ENCODE results near the gene VEPH1. TPM values are rescaled to one million over a fixed set of nuclear protein-coding genes. Genes with fewer than 3 reads are reported as not detected.

Gene VEPH1
- total RNA-seq, 1 donor from 2014 or later, result 9.5 TPM

DNA sequence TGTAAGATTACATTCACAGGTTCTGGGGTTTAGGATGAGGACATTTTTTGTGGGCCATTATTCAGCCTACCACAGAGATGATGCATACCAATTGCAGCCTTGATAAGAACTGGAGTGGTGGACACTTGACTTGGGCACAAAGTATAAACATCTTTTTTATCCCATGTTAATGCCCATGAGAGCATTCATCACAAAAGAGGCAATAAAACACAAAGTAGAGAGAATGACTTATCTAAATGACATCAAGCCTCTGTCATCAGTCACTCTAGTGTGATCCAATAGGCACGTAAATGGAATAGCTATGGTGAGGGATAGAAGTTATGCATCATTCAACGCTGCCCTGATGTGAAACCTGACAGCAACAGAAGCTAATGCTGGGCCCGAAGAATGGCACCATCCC lies 25.8 kb downstream of the VEPH1 start:
- no peak for DNase-seq (ENCODE audit: low read depth in 2 of 2)

DNA sequence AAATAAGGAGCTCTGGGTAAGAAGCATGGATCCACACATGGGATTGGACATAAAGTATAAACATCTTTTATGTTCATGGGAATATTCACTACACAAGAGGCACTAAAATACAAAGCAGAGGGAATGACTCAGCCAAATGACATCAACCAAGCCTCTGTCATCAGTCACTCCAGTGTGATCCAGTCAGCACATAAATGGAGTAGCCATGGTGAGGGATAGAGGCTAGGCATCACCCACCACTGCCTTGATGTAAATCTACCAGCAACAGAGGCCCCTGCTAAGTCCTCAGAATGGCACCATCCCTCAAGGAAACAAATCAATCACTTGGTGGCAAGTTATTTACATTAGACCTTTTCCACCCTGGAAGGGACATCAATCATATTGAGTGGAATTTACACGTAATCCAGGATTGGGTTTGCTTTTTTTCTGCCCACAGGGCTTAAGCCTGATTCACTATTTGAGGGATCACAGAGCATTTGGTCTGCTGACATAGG lies 27.2 kb downstream of the VEPH1 start:
- peak; percentile 20 to 79 for DNase-seq (ENCODE audit: low read depth in 2 of 2)

DNA sequence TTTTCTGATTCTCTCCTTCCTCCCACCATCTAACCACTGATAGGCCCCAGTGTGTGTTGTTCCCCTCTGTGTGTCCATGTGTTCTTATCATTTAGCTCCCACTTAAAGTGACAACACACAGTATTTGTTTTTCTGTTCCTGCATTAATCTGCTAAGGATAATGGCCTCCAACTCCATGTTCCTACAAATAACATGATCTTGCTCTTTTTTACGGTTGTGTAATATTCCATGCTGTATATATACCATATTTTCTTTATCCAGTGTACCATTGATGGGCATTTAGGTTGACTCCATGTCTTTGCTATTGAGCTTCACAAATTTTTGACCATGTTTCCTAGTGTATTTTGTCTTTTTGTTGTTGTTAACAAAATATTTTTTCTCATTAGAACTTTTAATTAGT lies 30.6 kb downstream of the VEPH1 start:
- no peak for DNase-seq (ENCODE audit: low read depth in 2 of 2)

DNA sequence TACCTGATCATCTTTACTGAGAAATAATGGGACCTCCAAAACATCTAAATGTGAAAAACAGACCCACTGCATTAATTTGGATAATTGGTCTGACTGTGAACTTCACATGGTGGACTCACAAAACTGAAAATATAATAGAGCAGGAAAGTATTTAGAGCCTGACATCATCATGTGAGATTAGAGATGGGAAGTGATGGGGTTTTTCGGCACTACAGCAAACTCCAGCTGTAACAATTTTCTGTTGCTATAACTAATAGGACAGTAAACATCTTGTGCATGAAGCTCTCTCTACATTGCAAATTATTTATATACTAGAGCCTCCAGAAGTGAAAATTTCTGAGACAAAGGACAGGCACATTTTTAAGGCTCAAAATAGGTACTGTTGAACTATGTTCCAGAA lies 32.2 kb downstream of the VEPH1 start:
- DNase-seq (ENCODE audit: low read depth in 2 of 2), result peak in 1 of 2 donors; percentile 24

DNA sequence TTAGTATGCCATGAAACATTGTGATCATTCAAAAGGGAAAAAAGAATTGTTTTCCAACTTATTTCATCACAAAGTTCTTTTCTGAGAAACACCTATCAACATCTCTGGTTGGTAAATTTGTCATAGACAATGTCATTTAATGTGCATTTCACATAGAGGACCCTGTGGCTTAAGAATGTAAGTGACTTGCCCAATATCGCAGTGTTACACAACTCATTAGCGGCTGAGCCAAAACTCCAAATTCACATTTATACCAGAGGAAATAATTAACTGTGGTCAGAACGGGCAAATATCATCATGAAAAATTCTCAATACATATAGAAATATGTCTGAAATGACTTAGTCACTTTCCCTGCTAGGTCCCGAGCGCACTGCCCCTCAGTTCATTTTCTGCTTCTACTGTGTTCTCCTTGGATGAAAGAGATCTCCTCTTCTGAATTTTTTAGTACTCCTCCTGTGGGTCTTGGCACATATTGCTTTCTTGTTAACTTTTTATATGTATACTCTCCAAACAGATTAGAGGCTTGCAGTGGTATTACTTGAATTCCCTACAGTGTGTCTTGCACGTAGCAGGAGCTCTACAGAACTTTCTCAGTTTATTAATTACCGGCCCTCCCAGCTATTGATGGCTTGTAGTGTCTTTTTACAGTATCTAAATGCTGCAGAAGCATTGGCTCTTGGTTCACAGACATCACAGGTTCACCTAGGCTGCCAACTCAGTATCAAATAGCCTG lies 33.5 kb downstream of the VEPH1 start:
- no peak for DNase-seq (ENCODE audit: low read depth in 2 of 2)

DNA sequence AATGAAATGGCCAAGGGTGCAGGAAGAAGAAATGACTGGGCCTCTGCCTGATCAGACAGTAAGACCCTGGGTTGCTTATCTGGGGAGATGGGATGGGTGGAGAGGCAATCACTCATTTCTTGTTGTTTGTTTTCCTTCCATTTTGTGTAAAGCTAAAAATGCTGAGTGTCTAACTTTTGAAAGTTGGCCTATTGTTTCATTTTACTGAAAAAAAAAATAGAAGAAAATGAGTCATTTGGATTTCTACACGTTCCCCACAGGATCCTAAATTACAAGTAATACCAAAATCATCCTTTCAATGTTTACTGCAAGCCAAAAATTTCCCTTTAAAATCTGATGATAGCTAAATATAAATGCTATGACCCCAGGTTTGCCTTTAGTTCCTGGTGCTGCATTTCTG lies 36.0 kb downstream of the VEPH1 start:
- peak; percentile 30 to 40 for DNase-seq (ENCODE audit: low read depth in 2 of 2)

DNA sequence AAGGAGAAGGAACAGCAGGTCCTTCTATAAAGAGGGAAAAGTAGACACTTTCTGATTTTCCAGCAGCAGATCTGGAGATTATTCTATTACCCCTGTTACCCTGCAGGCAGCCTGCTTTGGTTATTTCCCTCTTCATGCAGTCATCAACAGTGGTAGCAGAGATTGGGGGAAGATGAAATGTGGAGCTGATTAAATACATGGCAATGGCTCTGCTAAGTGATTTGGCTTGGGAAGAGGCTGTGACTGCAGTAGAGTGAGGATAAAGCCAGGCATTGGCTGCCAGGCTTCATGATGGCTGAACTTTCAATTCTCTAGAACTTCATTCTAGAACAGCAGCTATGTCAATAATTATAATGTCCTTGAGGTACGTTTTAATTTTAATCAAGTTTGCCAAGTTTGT lies 37.5 kb downstream of the VEPH1 start:
- no peak for DNase-seq (ENCODE audit: low read depth in 2 of 2)

DNA sequence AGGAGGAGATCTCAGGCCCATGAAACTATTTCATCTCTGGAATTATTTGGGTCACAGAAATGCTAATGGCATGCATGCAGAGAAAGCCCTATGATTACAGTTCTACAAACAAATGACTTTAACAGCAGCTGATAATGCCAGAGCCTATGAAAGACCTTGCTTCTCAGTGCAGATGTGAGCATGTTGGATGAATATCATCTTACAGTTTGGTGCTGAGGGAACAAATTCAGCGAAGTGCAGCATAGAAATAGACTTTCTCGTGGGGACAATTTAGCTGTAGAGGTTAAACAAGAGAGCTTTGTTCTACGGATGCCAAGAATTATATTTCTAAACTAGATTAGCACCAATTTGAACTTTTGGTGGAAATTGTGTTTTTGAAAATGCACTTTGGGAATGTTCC lies 38.9 kb downstream of the VEPH1 start:
- no peak for DNase-seq (ENCODE audit: low read depth in 2 of 2)

DNA sequence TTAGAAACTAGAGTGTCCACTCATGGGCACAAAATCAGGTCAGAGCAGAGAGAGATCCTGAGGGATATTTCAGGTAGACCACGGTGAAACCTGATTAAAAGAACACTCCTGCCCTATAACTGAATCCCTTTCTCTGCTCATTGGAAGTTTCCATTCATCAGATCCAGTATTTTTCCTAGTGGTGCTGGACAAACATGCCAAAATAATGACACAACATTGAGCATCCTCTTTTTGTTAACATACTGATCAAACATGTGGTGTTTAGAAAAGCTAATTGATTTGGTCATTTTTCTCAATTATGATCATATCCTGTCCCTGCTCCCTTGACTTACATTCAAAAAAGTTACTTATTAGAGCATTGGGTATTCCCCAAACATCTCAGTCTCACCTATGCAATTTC lies 39.4 kb downstream of the VEPH1 start:
- peak in 1 of 2 donors; percentile 48 for DNase-seq (ENCODE audit: low read depth in 2 of 2)

DNA sequence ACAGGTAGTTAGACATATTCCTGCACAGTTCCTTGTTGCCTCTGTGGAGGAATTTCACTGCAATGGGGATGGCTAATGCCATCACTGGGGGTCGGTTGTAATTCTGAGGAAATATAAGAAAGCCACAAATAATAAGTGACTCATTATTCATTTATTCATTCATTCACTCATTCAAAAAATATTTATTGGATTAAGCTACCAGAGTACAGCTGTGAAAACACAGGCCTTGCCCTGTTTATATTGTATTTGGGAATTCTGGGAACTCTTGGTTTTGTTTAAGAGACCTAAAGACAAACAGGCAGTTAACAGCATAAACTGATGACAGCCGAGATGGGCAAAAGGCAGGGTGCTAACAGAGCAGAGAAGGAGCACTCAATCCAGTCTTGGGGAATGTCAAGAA lies 43.0 kb downstream of the VEPH1 start:
- DNase-seq (ENCODE audit: low read depth in 2 of 2), result peak in 1 of 2 donors; percentile 37

DNA sequence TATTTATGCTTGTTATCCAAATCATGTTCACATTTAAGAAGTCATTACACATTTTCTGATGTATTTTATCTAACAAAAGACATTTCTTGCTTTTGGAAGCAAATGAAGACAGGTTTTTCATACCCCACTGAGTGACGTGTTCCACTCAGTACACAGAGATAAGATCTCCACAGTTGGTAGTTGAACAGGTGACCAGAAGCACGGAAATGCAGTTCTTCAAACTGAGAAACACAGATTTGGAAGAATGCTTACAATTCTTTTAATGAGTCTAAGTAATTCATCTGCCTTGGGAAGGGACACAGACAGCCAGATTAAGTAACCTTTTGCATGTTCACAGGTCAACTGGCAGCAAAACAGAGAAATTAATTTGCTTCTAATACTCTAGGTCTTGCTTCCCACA lies 43.5 kb downstream of the VEPH1 start:
- no peak for DNase-seq (ENCODE audit: low read depth in 2 of 2)

DNA sequence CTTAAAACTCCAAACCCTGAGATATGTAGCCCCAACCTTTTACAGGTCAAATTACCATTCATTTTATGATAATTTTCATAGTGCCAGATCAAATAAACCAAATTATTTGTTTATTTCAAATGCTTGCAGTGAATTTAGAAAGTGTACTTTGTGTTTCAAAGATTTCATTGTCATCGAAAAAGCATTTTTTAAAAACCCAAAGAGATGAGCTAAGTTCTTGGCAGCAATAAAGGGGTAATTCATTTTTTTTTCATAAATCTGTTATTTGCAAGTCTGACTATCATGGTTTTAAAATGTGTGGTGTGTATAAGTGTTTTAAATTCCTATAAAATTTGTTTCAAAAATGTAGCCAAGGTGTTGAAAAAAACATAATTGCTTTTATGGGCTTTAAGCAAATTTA lies 49.4 kb downstream of the VEPH1 start:
- no peak for DNase-seq (ENCODE audit: low read depth in 2 of 2)

DNA sequence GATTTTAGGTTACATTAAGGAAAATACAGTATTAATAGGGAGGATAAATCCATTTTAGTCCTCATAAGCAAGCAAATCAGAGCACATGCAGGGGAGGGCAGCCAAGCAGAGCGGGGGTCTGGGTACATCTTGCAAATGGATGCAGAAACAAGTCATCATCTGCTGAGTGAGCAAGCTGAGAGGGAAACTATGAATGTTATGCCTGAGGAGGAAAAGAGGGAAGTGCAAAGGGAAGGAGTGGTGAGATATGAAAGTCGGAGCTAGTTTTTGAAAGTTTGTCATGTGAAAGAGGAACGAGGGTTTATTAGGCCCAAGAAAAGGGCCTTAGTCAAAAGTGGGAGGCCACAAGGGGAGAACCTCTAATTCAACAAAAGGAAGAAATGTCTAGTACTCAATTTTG lies 51.1 kb downstream of the VEPH1 start:
- no peak for DNase-seq (ENCODE audit: low read depth in 2 of 2)

DNA sequence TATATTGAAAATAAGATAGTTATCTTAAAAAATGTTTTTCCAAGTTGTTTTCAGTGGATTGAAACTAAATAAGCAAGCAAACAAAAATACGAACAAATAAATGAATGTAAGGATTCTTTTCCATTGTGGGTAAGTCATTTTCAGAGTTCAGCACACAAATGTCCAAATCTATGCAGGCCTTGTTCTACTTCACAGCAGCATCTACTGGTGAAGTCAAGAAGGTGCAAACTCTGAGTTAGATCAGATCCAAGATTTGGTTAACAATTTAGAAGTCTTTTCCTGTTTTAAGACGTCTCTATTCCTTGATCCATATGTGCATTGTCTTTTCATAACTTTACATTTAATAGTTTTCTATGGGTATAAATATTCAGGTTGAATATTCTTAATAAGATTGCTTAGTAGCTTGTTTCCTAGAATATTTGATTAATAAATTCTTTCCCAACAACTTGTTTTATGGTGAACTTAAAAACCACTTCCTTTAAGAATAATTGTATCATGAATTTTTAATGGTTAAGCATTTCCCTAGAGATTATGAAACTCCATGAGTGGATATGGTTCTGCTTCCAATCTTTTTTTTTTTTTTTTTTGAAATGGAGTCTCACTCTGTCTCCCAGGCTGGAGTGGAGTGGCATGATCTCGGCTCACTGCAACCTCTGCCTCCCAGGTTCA lies 56.1 kb downstream of the VEPH1 start:
- DNase-seq (ENCODE audit: low read depth in 2 of 2), result peak; percentile 70 to 72

DNA sequence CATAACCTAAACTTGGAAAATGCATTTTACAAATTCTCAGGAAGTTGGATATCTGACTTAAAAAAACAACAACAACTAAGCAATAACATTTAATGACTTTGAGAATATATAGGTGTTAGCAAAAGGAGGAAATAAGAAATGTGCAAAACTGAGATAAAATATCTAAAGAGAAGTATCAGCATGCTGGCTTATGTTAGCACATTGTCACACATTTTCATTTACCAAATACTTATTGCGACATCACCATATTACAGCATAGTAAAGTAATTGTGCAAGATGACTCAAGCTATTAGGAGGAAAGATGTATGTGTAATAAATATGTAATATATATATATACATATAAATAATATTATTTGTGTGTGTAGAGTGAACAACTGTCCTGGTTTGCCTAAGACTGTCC lies 57.4 kb downstream of the VEPH1 start:
- DNase-seq (ENCODE audit: low read depth in 2 of 2), result peak in 1 of 2 donors; percentile 22

DNA sequence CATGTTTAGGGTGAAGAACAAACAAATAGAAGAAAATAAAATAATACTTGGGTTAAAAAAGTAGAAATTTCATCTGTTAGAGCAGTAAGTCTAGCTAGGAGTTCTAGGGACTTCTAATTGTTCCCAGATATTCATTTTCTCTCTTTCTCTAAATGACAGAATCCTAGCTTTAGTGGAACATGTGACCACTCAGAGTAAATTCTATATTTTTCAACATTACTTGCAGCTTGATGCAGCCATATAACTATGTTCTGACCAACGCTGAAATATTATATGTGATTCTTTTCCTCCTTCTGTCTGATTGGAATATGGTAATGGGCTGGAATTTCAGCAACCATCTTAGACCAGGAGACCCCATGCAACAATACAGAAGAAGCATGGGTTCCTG lies 58.4 kb downstream of the VEPH1 start:
- peak in 1 of 2 donors; percentile 12 for DNase-seq (ENCODE audit: low read depth in 2 of 2)

DNA sequence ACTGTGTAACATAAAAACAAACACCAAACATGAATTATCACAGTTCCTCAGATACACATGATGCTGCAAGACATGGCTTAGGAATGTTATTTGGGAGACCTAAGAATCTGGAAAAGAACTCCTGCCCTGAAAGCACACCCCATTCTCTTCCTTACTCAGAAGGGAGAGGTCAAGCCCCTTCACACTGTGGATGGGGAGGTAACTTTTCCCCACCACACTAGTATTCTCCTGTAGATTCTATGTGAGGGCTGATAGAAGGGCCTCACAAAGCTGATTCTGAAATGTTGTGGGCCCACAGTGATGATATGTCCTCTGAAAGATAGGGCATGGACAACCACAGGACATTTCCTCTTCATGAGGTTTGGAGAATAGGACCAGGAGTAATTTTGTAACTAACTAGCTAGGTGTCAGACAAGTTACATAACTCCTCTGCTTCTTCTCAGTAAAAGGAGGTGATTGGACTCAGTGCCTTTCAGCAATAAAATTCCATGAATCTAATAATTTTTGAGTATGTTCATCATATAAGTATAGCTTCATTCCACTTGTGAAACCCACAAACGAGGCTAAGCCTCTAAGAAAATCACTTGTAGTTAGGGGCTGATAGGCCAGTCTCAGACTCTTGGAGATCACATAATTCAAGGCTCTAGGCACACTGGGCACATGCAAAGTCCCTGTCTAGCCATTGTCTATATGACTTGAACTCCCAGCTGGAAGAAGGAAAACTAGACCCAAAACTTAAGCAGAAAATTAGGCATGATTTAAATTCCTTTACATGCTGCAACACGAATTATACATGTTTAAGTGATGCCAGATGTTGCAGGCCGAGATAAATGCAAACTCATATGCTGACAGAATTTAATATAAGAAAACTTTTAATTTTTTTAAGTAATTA lies 59.1 kb downstream of the VEPH1 start:
- DNase-seq (ENCODE audit: low read depth in 2 of 2), result peak in 1 of 2 donors; percentile 55

DNA sequence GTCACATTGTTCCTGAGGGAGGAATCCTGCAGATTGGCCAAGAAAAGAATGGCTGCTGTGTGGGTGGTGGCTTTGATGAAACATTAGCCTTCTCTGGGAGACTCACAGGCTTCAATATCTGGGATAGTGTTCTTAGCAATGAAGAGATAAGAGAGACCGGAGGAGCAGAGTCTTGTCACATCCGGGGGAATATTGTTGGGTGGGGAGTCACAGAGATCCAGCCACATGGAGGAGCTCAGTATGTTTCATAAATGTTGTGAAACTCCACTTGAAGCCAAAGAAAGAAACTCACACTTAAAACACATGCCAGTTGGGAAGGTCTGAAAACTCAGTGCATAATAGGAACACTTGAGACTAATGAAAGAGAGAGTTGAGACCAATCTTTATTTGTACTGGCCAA lies 60.5 kb downstream of the VEPH1 start:
- DNase-seq (ENCODE audit: low read depth in 2 of 2), result peak in 1 of 2 donors; percentile 42

DNA sequence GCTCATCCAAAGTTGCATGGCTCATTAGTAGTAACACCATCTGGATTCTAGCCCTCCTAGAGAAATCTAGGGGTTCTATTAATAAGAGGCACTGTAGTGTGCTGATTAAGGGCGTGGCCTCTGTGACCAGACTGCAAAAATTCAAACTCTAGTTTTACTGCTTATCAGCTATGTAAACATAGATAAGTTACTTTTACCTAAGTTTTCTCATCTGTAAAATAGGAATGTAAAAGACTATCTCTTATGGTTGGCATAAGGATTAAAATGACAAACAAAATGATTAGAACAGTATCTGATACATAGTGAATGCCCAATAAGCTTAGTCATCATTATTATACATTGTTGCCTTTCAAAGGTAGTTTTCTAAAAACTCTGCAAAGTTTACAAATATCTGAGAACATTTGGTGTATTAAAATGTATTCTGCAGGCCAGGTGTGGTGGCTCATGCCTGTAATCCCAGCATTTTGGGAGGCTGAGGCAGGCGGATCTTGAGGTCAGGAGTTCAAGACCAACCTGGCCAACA lies 62.1 kb downstream of the VEPH1 start:
- no peak for DNase-seq (ENCODE audit: low read depth in 2 of 2)

DNA sequence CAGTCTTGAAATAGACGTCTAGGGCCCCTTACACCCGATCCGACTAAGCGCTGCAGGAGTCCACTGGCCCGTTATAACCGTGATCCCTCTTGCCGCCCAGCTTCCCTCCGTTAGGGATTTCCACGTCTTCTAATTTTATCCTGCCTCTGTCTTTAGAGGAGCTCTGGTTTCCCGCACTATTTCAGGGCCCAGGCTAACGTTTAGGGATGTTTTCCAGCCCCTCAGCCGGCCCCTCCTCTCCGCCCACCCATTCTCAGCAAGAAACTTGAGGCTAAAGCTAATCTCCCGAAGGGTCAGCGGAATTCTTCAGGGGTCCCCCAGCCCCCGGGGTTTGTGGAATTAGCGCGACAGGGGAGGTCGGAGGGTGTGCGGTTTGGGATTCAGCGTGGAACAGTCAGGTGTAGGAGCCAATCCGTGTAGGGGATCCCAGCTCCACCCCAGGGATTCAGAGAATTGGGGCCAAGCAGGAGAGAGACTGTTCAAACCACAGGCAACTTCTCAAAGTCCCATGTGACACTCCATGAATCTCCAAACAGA lies 65.0 kb downstream of the VEPH1 start:
- peak; percentile 49 to 55 for DNase-seq (ENCODE audit: low read depth in 2 of 2)

DNA sequence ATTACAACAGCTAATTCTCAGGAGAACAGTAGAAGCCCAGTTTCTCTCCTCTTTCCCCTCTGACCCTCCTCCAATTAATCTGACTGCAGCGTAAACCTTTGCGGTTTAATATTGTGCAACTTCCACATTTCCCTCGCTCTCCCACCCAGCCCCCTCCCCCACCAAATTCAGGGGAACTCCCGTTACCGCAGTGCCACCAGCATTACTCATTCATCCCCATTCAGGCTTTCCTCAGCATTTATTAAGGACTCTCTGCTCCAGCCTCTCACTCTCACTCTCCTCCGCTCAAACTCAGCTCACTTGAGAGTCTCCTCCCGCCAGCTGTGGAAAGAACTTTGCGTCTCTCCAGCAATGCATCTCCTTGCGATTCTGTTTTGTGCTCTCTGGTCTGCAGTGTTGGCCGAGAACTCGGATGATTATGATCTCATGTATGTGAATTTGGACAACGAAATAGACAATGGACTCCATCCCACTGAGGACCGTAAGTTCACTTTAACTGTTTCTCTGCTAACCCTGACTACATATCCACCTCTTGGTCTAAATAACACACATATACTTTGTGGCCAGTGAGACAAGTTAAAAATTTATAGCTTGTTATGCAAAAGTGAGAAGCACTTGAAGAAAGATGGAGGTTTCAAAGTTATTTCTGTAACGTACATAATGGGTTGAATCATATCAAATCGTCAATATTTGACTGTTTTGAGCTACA lies 66.5 kb downstream of the VEPH1 start, which contains the start of gene PTX3:
TSS of gene PTX3 (plus strand) at position 268 of the 709 bp plus-strand sequence. CDS start at position 352, 84 bp downstream.
- DNase-seq (ENCODE audit: low read depth in 2 of 2), result peak; percentile 86 to 95
